Brain microvascular endothelial cell (primary cell): Measurements from ENCODE around the gene HNF1B.

Source experiments
- DNase-seq: peaks from one replicate; pipeline ENCODE4 v3.0.0-alpha.2; 2020
- H3K27ac ChIP-seq: fragments of 250-450 bp; sonication (Bioruptor Pico); 2 replicates; pipeline ENCODE4 v1.5.1; 2020; ENCODE audit warnings: mild to moderate bottlenecking, moderate library complexity
- H3K27me3 ChIP-seq: fragments of 250-450 bp; sonication (Bioruptor Pico); replicated peaks from 2 replicates; pipeline ENCODE4 v1.5.1; 2020; ENCODE audit warnings: mild to moderate bottlenecking
- H3K36me3 ChIP-seq: fragments of 250-450 bp; sonication (Bioruptor Pico); replicated peaks from 2 replicates; pipeline ENCODE4 v1.5.1; 2020; ENCODE audit warnings: mild to moderate bottlenecking
- H3K4me3 ChIP-seq: 2 replicates; pipeline ENCODE4 v1.5.1; 2011; ENCODE audit warnings: low read depth, mild to moderate bottlenecking, control low read depth, low read length, moderate library complexity
- in situ Hi-C: cut with HindIII; loops from 2 replicates; pipeline ENCODE4 v1.10.0; 2017; ENCODE audit warnings: low sequenced_read_pairs, low pct_ligation_motif_present
- TF ChIP-seq, protein P1 (sequence below): IDR thresholded peaks from 2 replicates; pipeline ENCODE4 v1.5.1; 2011; ENCODE audit warnings: low read depth, mild to moderate bottlenecking, moderate library complexity, low read length, control low read depth, inconsistent platforms; ENCODE audit errors: missing control alignments

Gene HNF1B

DNA sequence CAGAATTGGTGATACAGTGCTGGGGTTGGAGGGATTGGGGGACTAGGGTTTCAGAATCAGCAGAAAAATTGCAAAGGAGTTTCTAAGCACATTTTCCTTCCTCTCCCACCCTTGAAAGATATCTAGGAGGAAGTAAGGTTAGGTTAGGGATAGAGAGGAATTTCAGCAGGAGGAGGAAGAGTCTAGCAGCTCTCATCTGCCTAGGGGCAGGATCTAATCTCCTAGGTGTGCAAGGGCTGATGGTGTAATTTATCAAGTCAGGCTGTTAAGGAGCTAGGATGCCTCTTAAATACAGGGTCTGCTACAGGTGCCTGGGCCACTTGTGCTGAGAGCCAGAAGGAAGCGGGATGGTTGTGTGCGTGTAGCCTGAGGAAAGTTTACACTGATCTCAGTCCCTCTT is 1.8 kb upstream of the HNF1B start:
- TF ChIP-seq, protein P1, sequence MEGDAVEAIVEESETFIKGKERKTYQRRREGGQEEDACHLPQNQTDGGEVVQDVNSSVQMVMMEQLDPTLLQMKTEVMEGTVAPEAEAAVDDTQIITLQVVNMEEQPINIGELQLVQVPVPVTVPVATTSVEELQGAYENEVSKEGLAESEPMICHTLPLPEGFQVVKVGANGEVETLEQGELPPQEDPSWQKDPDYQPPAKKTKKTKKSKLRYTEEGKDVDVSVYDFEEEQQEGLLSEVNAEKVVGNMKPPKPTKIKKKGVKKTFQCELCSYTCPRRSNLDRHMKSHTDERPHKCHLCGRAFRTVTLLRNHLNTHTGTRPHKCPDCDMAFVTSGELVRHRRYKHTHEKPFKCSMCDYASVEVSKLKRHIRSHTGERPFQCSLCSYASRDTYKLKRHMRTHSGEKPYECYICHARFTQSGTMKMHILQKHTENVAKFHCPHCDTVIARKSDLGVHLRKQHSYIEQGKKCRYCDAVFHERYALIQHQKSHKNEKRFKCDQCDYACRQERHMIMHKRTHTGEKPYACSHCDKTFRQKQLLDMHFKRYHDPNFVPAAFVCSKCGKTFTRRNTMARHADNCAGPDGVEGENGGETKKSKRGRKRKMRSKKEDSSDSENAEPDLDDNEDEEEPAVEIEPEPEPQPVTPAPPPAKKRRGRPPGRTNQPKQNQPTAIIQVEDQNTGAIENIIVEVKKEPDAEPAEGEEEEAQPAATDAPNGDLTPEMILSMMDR = no peak
- H3K27me3 ChIP-seq = peaks cover 63% of the 10 kb centered on the region
- no peaks in the 10 kb centered on the region for H3K36me3 ChIP-seq
- no peak overlapping the region for H3K27ac ChIP-seq
- no peak overlapping the region for H3K4me3 ChIP-seq
- no peak for DNase-seq
- in situ Hi-C loops = no loop called here

DNA sequence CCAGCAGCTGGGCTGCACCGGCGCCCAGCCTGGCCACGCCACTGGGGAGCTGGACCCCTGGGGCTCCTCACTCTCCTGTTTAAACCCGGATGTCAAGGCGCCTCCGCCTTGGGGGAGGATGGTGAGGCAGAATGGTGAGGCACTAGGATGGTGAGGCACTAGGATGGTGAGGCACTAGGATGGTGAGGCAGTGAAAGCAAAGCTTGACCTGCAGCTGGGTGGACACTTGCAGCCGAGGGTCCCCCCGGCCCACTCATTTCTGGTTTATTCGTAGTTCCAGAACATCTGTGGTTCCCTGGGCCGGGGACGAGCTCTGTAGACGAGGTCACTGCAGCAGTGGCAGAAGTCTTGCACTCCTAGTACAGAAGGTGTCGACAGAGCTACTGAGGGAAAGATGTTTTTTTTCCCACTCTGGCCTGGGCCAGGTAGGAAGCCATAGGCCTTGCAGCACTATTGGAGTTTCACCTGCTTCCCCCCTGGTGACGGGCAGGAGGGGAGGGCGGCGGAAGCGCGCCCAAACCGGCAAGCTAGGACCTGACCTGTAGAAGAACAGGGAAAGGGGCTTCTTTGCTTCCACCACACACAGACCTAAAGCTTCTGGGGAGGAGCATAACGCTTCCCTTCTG is 1.1 kb upstream of the HNF1B start:
- no peak overlapping the region for H3K4me3 ChIP-seq
- TF ChIP-seq, protein P1 = no peak
- no peak overlapping the region for H3K27ac ChIP-seq
- DNase-seq = no peak
- H3K27me3 ChIP-seq = peaks cover 67% of the 10 kb centered on the region
- in situ Hi-C loops = no loop called here
- no peaks in the 10 kb centered on the region for H3K36me3 ChIP-seq

DNA sequence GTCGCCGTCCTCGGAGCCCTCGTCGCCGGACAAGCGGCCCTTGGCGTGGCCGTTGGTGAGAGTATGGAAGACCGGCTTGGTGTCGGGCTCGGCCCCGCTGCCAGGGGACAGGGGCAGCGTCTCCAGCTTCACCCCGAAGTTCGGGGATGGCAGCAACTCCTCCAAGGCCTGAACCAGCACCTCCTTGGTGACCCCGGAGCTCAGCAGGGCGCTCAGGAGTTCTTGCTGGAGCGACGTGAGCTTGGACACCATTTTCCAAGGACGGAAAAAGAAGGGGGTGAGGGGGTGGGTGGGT is 279 bp downstream of the HNF1B start:
- Histone ChIP-seq H3K27ac (no peak overlapping the region), H3K4me3 (no peak overlapping the region), H3K27me3 (peaks cover 76% of the 10 kb centered on the region), H3K36me3 (no peaks in the 10 kb centered on the region)
- in situ Hi-C loops = no loop called here
- TF ChIP-seq, protein P1 = no peak
- DNase-seq = no peak

DNA sequence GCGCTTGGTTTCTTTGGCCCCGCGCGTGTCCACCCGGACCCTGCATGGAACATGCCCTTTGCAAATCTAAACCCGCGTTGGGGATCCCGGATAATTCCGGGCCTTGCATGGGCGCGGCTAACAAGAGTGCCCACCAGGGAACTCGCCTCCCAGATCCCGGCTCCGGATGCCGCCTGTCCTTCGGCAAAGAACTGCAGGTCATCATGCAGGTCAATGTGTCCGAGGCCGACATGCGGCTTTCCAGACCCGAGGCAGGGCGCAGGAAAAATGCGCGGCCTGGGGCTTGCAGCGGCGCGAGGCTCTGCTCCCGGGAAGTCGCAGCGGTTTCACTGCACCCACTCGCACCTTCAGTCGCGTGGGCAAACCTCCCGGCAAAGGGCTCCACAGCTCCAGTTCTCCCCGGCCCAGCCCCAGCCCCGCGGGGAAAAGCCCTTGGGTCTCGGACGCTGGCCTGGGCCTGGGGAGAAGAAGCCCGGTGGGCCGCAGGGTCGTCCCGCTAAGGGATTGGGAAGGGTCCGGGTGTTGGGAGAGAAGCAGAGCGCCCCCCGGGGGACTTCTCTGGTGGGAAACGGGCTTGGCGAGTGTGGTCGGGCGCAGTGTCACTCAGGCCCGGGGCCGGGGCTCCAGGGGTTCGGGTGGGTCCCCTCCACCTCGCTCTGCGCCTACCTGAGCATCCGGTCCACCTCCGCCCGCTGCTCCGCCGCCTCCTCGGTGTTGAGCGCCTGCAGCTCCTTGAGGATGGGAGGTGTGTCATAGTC is 805 bp downstream of the HNF1B start:
- Histone ChIP-seq H3K36me3 (no peaks in the 10 kb centered on the region), H3K27me3 (peaks cover 79% of the 10 kb centered on the region), H3K4me3 (no peak overlapping the region), H3K27ac (no peak overlapping the region)
- in situ Hi-C loops = no loop called here
- TF ChIP-seq, protein P1 = no peak
- no peak for DNase-seq

DNA sequence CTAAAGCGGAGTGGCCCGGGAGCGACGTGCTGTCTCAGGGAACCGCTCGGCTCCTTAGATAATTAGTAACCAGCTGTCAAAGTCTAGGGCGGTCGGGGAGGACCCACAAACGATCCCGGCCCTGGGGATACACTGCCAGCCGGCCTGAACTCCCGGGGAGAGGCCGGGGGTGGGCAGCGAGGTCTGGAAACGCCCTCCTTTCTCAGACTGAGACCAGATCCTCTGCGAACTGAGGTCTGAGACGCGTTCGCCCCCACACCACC is 1.3 kb downstream of the HNF1B start:
- Histone ChIP-seq H3K27me3 (peaks cover 83% of the 10 kb centered on the region), H3K27ac (no peak overlapping the region), H3K4me3 (no peak overlapping the region), H3K36me3 (no peaks in the 10 kb centered on the region)
- in situ Hi-C loops = no loop called here
- DNase-seq = no peak
- TF ChIP-seq, protein P1 = no peak
